Measurements from ENCODE around the gene SGTA. TPM values are rescaled to one million over a fixed set of nuclear protein-coding genes. Genes with fewer than 3 reads are reported as not detected.
"Not testable (repeated sequence)": the region's sequence is repeated elsewhere in the genome, so short reads cannot be mapped to it uniquely, and the experiment has no call there.

The SGTA gene
- total RNA-seq, 1 donor from 2014 or later: 47.3 TPM

- CTCF ChIA-PET: no interaction called here
- POLR2A ChIA-PET: no interaction called here
- H3K27me3 Mint-ChIP-seq: no peaks in the 10 kb centered on the region
- no peaks in the 10 kb centered on the region for H3K9me3 Mint-ChIP-seq
- peaks cover 70% of the 10 kb centered on the region for H3K36me3 Mint-ChIP-seq (ENCODE audit: low read depth)
- intact Hi-C loops (cut with micrococcal nuclease): no loop called here
- DNase-seq: no peak
- TF ChIP-seq CTCF (IDR thresholded peaks at IDR 0.05): no peak
- H3K4me3 Mint-ChIP-seq: no peak overlapping the region
- no peak for ATAC-seq (ENCODE audit: low read depth)
- H3K27ac Mint-ChIP-seq: no peak overlapping the region
- peaks cover 4% of the 10 kb centered on the region for H3K4me1 Mint-ChIP-seq
Measured at GRCh38 chr19:2797280-2797679, 14.2 kb upstream of the SGTA start.

- no peak for ATAC-seq (ENCODE audit: low read depth)
- intact Hi-C loops (cut with micrococcal nuclease): no loop called here
- Mint-ChIP-seq H3K9me3 (no peaks in the 10 kb centered on the region), H3K4me3 (no peak overlapping the region), H3K27me3 (no peaks in the 10 kb centered on the region), H3K36me3 (ENCODE audit: low read depth) (peaks cover 72% of the 10 kb centered on the region), H3K4me1 (peaks cover 4% of the 10 kb centered on the region), H3K27ac (no peak overlapping the region)
- CTCF ChIA-PET: no interaction called here
- no peak for TF ChIP-seq CTCF (IDR thresholded peaks at IDR 0.05)
- POLR2A ChIA-PET: no interaction called here
- DNase-seq: no peak
Measured at GRCh38 chr19:2796659-2797266, 13.7 kb upstream of the SGTA start.

- ATAC-seq (ENCODE audit: low read depth) (no peak), DNase-seq (no peak)
- Mint-ChIP-seq H3K4me3 (no peak overlapping the region), H3K4me1 (peaks cover 4% of the 10 kb centered on the region), H3K27me3 (no peaks in the 10 kb centered on the region), H3K36me3 (ENCODE audit: low read depth) (peaks cover 72% of the 10 kb centered on the region), H3K9me3 (no peaks in the 10 kb centered on the region), H3K27ac (no peak overlapping the region)
- CTCF ChIA-PET: no interaction called here
- POLR2A ChIA-PET: interaction anchor here (0.5 kb wide), 1 partner anchor 568 kb away, joined by 6 read pairs; no protein-coding TSS in a partner anchor
- TF ChIP-seq CTCF (IDR thresholded peaks at IDR 0.05): no peak
- intact Hi-C loops (cut with micrococcal nuclease): no loop called here
Measured at GRCh38 chr19:2795827-2796658, 13.0 kb upstream of the SGTA start.

- ChIA-PET CTCF (no interaction called here), POLR2A (interaction anchor here (0.7 kb wide), 1 partner anchor 732 kb away, joined by 3 read pairs; no protein-coding TSS in a partner anchor)
- peaks cover 59% of the 10 kb centered on the region for H3K36me3 Mint-ChIP-seq (ENCODE audit: low read depth)
- ATAC-seq (ENCODE audit: low read depth): no peak
- H3K27ac Mint-ChIP-seq: no peak overlapping the region
- intact Hi-C loops (cut with micrococcal nuclease): no loop called here
- no peaks in the 10 kb centered on the region for H3K27me3 Mint-ChIP-seq
- no peak for DNase-seq
- no peak for TF ChIP-seq CTCF (IDR thresholded peaks at IDR 0.05)
- peaks cover 22% of the 10 kb centered on the region for H3K4me1 Mint-ChIP-seq
- H3K9me3 Mint-ChIP-seq: no peaks in the 10 kb centered on the region
- H3K4me3 Mint-ChIP-seq: no peak overlapping the region
Measured at GRCh38 chr19:2793577-2793976, 10.5 kb upstream of the SGTA start.

- Mint-ChIP-seq H3K4me1 (peaks cover 26% of the 10 kb centered on the region), H3K9me3 (no peaks in the 10 kb centered on the region), H3K27me3 (no peaks in the 10 kb centered on the region), H3K4me3 (no peak overlapping the region), H3K36me3 (ENCODE audit: low read depth) (peaks cover 57% of the 10 kb centered on the region), H3K27ac (no peak overlapping the region)
- ATAC-seq (ENCODE audit: low read depth) (no peak), DNase-seq (no peak)
- POLR2A ChIA-PET: interaction anchor here (0.7 kb wide), 1 partner anchor 23 kb away, joined by 3 read pairs; no protein-coding TSS in a partner anchor
- CTCF ChIA-PET: no interaction called here
- TF ChIP-seq CTCF (IDR thresholded peaks at IDR 0.05): no peak
- intact Hi-C loops (cut with micrococcal nuclease): no loop called here
Measured at GRCh38 chr19:2793126-2793525, 10.1 kb upstream of the SGTA start.

- H3K4me1 Mint-ChIP-seq: peaks cover 31% of the 10 kb centered on the region
- peaks cover 56% of the 10 kb centered on the region for H3K36me3 Mint-ChIP-seq (ENCODE audit: low read depth)
- H3K9me3 Mint-ChIP-seq; H3K27me3 Mint-ChIP-seq; CTCF ChIA-PET; H3K4me3 Mint-ChIP-seq; DNase-seq; H3K27ac Mint-ChIP-seq; ATAC-seq (ENCODE audit: low read depth); intact Hi-C loops (cut with micrococcal nuclease): not testable (repeated sequence)
- POLR2A ChIA-PET: interaction anchor here (0.7 kb wide), 1 partner anchor 23 kb away, joined by 3 read pairs; no protein-coding TSS in a partner anchor
Measured at GRCh38 chr19:2792666-2793065, 9.6 kb upstream of the SGTA start.
